SK-N-MC (cell line): ENCODE data around the gene COPE.

Experiments
- DNase-seq: peaks from one replicate; pipeline ENCODE4 v3.0.0-alpha.2; 2011; ENCODE audit warnings: low read depth, low spot score
- H3K27ac ChIP-seq: fragments of 200-600 bp; sonication (generic); 2 replicates; pipeline ENCODE4 v1.5.1; 2016; ENCODE audit warnings: mixed run types
- H3K36me3 ChIP-seq: fragments of 200-600 bp; sonication (generic); 2 replicates; pipeline ENCODE4 v1.6.1; 2017; ENCODE audit warnings: antibody characterized with exemption, low read length, mixed read lengths; ENCODE audit not compliant: insufficient read depth
- H3K4me3 ChIP-seq: fragments of 200-600 bp; sonication (generic); 2 replicates; pipeline ENCODE4 v1.5.1; 2016
- H3K9ac ChIP-seq: fragments of 200-600 bp; sonication (generic); 2 replicates; pipeline ENCODE4 v1.8.0; 2017; ENCODE audit warnings: mixed run types, mixed read lengths; ENCODE audit not compliant: insufficient read length
- H3K9me3 ChIP-seq: fragments of 200-600 bp; sonication (generic); 2 replicates; pipeline ENCODE4 v1.6.1; 2017; ENCODE audit warnings: low read depth, mild to moderate bottlenecking, antibody characterized with exemption, low read length, moderate library complexity, mixed read lengths
- EZH2 ChIP-seq: fragments of 200-600 bp; sonication (generic); IDR thresholded peaks from one replicate; pipeline ENCODE4 v1.6.1; 2017; ENCODE audit warnings: antibody characterized with exemption
- FOXP2 ChIP-seq: optimal IDR thresholded peaks from 2 replicates; pipeline ENCODE3; 2011; ENCODE audit warnings: mild to moderate bottlenecking, moderate library complexity; ENCODE audit not compliant: insufficient read depth; ENCODE audit errors: extremely low read length, control extremely low read depth
- POLR2AphosphoS5 ChIP-seq: IDR thresholded peaks from 2 replicates; pipeline ENCODE4 v1.6.1; 2012; ENCODE audit warnings: mild to moderate bottlenecking, low read depth, low read length, borderline replicate concordance

The COPE gene

GRCh38 chr19:18899624-18900560 is 19.3 kb downstream of the COPE start:
- TF ChIP-seq EZH2 (no peak), FOXP2 (no peak), POLR2AphosphoS5 (no peak)
- Histone ChIP-seq H3K9me3 (no peaks in the 10 kb centered on the region), H3K9ac (no peak overlapping the region), H3K27ac (no peak overlapping the region), H3K36me3 (peaks cover 4% of the 10 kb centered on the region; the same call in 1 of the 2 replicates), H3K4me3 (no peak overlapping the region)
- no peak for DNase-seq

- no peak for DNase-seq
- no peak overlapping the region for H3K4me3 ChIP-seq
- no peaks in the 10 kb centered on the region for H3K9me3 ChIP-seq
- H3K27ac ChIP-seq = no peak overlapping the region
- H3K9ac ChIP-seq = no peak overlapping the region
- H3K36me3 ChIP-seq = peaks cover 4% of the 10 kb centered on the region; the same call in 1 of the 2 replicates
- TF ChIP-seq FOXP2 (no peak), EZH2 (no peak), POLR2AphosphoS5 (0 out of 2 replicates have a peak, but pooled peaks have one; percentile 0)
These were observed 20.4 kb downstream of the COPE start for GRCh38 chr19:18898607-18899408.

GRCh38 chr19:18898081-18898606 is 21.0 kb downstream of the COPE start:
- no peak overlapping the region for H3K9ac ChIP-seq
- no peak overlapping the region for H3K4me3 ChIP-seq
- H3K36me3 ChIP-seq = peaks cover 4% of the 10 kb centered on the region; the same call in 1 of the 2 replicates
- no peaks in the 10 kb centered on the region for H3K9me3 ChIP-seq
- H3K27ac ChIP-seq = no peak overlapping the region
- no peak for DNase-seq
- no peak for TF ChIP-seq POLR2AphosphoS5
- TF ChIP-seq FOXP2 = no peak
- no peak for TF ChIP-seq EZH2

GRCh38 chr19:18897094-18898029 is 21.8 kb downstream of the COPE start:
- no peaks in the 10 kb centered on the region for H3K9me3 ChIP-seq
- no peak overlapping the region for H3K4me3 ChIP-seq
- no peak overlapping the region for H3K9ac ChIP-seq
- TF ChIP-seq POLR2AphosphoS5 = no peak
- no peak for TF ChIP-seq EZH2
- TF ChIP-seq FOXP2 = no peak
- DNase-seq = no peak
- no peak overlapping the region for H3K27ac ChIP-seq
- peaks cover 4% of the 10 kb centered on the region; the same call in 1 of the 2 replicates for H3K36me3 ChIP-seq

GRCh38 chr19:18896421-18896841 is 22.8 kb downstream of the COPE start:
- Histone ChIP-seq H3K27ac (no peak overlapping the region), H3K9ac (no peak overlapping the region), H3K9me3 (no peaks in the 10 kb centered on the region), H3K36me3 (peaks cover 3% of the 10 kb centered on the region; the same call in 1 of the 2 replicates), H3K4me3 (peak overlapping the region; percentile 60)
- DNase-seq = no peak
- TF ChIP-seq POLR2AphosphoS5 (no peak), EZH2 (no peak), FOXP2 (no peak)

- Histone ChIP-seq H3K4me3 (peak within 1 kb of the TSS; percentile 83), H3K9ac (peak within 1 kb of the TSS; percentile 55), H3K36me3 (no peaks in the 10 kb centered on the region; the same call in 1 of the 2 replicates), H3K9me3 (no peaks in the 10 kb centered on the region), H3K27ac (no peak within 1 kb of the TSS)
- no peak for DNase-seq
- TF ChIP-seq FOXP2 = no peak
- TF ChIP-seq EZH2 = no peak
- TF ChIP-seq POLR2AphosphoS5 = no peak
These were observed 23.3 kb downstream of the COPE start, which contains the start of gene CERS1 for GRCh38 chr19:18895824-18896341. CERS1 (minus strand) TSS chr19:18896158; CDS start chr19:18896072, 86 bp downstream.

- H3K36me3 ChIP-seq = no peaks in the 10 kb centered on the region
- DNase-seq = no peak
- no peak overlapping the region for H3K27ac ChIP-seq
- TF ChIP-seq POLR2AphosphoS5 (no peak), EZH2 (no peak), FOXP2 (no peak)
- H3K4me3 ChIP-seq = peak overlapping the region; percentile 83
- H3K9me3 ChIP-seq = no peaks in the 10 kb centered on the region
- H3K9ac ChIP-seq = peak overlapping the region; percentile 55
These were observed 24.0 kb downstream of the COPE start for GRCh38 chr19:18895038-18895823.
